H1 (cell line): ENCODE results near the gene TEX26. TPM values are rescaled to one million over a fixed set of nuclear protein-coding genes. Genes with fewer than 3 reads are reported as not detected.

Source experiments
- CTCF ChIA-PET: fragments of 300-600 bp; sonication (Branson Sonifier 250); formaldehyde crosslinking; loops from one replicate; lab custom pipeline; 2021; ENCODE audit not compliant: partially characterized antibody; lab: Charles Lee
- POLR2A ChIA-PET: fragments of 300-600 bp; sonication (Branson Sonifier 250); formaldehyde crosslinking; loops from one replicate; lab custom pipeline; 2021; ENCODE audit warnings: inconsistent platforms; ENCODE audit not compliant: partially characterized antibody; lab: Charles Lee
- DNase-seq, 2 experiments: peaks; one replicate each; pipeline versions ENCODE4 v3.0.0 to v3.0.0-alpha.2; 2010 to 2022; ENCODE audit warnings: low spot score in 2 of 2, low read depth in 1 of 2, mixed read lengths in 1 of 2
- FAIRE-seq: peaks from 2 replicates; lab custom pipeline; 2011; peaks lifted over from hg19 to GRCh38; lab: Jason Lieb, UNC
- H2AFZ ChIP-seq: 2 replicates; pipeline ENCODE4 v1.8.1; 2012; ENCODE audit warnings: low read length, inconsistent platforms
- H2AK5ac ChIP-seq: 2 replicates; pipeline ENCODE4 v1.6.1; 2013; ENCODE audit warnings: low read depth, low read length
- H2BK120ac ChIP-seq: replicated peaks from 2 replicates; pipeline ENCODE3; 2013; ENCODE audit warnings: low read depth, low read length, inconsistent platforms
- H2BK12ac ChIP-seq: 2 replicates; pipeline ENCODE4 v1.6.1; 2013; ENCODE audit warnings: low read depth, low read length
- H2BK15ac ChIP-seq: 2 replicates; pipeline ENCODE4 v1.6.1; 2013; ENCODE audit warnings: low read length
- H2BK20ac ChIP-seq: 2 replicates; pipeline ENCODE4 v1.6.1; 2013; ENCODE audit warnings: low read length
- H2BK5ac ChIP-seq: 2 replicates; pipeline ENCODE4 v1.6.1; 2013; ENCODE audit warnings: low read depth, low read length
- H3K14ac ChIP-seq: 2 replicates; pipeline ENCODE4 v1.6.1; 2013; ENCODE audit warnings: inconsistent platforms; ENCODE audit not compliant: insufficient read length
- H3K18ac ChIP-seq: 2 replicates; pipeline ENCODE4 v1.6.1; 2013; ENCODE audit warnings: low read length; ENCODE audit errors: extremely low read depth
- H3K23ac ChIP-seq: 2 replicates; pipeline ENCODE4 v1.6.1; 2013; ENCODE audit warnings: inconsistent platforms; ENCODE audit not compliant: insufficient read length
- H3K23me2 ChIP-seq: 2 replicates; pipeline ENCODE4 v1.6.1; 2013; ENCODE audit warnings: low read depth, low read length
- H3K27ac ChIP-seq: 2 replicates; pipeline ENCODE4 v1.6.1; 2011; ENCODE audit warnings: low read depth, low read length, inconsistent platforms
- H3K27me3 ChIP-seq, 4 experiments: replicated peaks in 1 of 4; 1 replicate in 1 of 4; 2 replicates in 3 of 4; pipeline versions ENCODE4 v1.6.1 to v1.8.1; 2011 to 2013; ENCODE audit warnings: low read length in 3 of 4, mild to moderate bottlenecking in 3 of 4, inconsistent platforms in 2 of 4, mixed read lengths in 2 of 4, moderate library complexity in 1 of 4; ENCODE audit not compliant: control insufficient read depth in 3 of 4, insufficient read depth in 3 of 4; ENCODE audit errors: extremely low read depth in 1 of 4
- H3K36me3 ChIP-seq, 4 experiments: 2 replicates each; pipeline versions ENCODE4 v1.6.1 to v1.8.1; 2011 to 2013; ENCODE audit warnings: mild to moderate bottlenecking in 4 of 4, low read length in 3 of 4, moderate library complexity in 2 of 4, control low read depth in 1 of 4, inconsistent platforms in 1 of 4; ENCODE audit not compliant: insufficient read depth in 4 of 4, control insufficient read depth in 2 of 4
- H3K4ac ChIP-seq: replicated peaks from 2 replicates; pipeline ENCODE3; 2013; ENCODE audit warnings: low read length, low read depth, mixed read lengths, inconsistent platforms; ENCODE audit not compliant: insufficient read length
- H3K4me1 ChIP-seq, 4 experiments: replicated peaks in 1 of 4; 1 replicate in 1 of 4; 2 replicates in 3 of 4; pipeline versions ENCODE4 v1.6.1 to v1.8.1; 2011 to 2013; ENCODE audit warnings: low read length in 3 of 4, inconsistent platforms in 2 of 4, mixed read lengths in 1 of 4; ENCODE audit not compliant: insufficient read depth in 4 of 4, control insufficient read depth in 3 of 4
- H3K4me2 ChIP-seq, 2 experiments: 2 replicates each; pipeline versions ENCODE4 v1.6.1 to v1.8.1; 2011 to 2013; ENCODE audit warnings: low read depth in 2 of 2, low read length in 2 of 2, control low read depth in 1 of 2, inconsistent platforms in 1 of 2, mild to moderate bottlenecking in 1 of 2; ENCODE audit not compliant: insufficient read depth in 1 of 2
- H3K4me3 ChIP-seq, 4 experiments: fragments of 200-600, 300-600 bp in 1 of 4; sonication (generic), shearing (Covaris generic), sonication (Bioruptor Twin) in 1 of 4; 2 replicates each; pipeline versions ENCODE4 v1.5.1 to v1.8.1; 2011 to 2016; ENCODE audit warnings: low read length in 4 of 4, low read depth in 3 of 4, control low read depth in 2 of 4, inconsistent platforms in 2 of 4, mild to moderate bottlenecking in 2 of 4, mixed read lengths in 1 of 4, moderate library complexity in 1 of 4; ENCODE audit not compliant: insufficient read depth in 2 of 4; ENCODE audit errors: extremely low read depth in 1 of 4
- H3K56ac ChIP-seq: replicated peaks from 2 replicates; pipeline ENCODE3; 2013; ENCODE audit warnings: low read depth, mild to moderate bottlenecking, mixed read lengths, low read length, inconsistent platforms; ENCODE audit not compliant: insufficient read length
- H3K79me1 ChIP-seq: 2 replicates; pipeline ENCODE4 v1.6.1; 2013; ENCODE audit warnings: low read depth, low read length, control low read depth
- H3K79me2 ChIP-seq, 2 experiments: 2 replicates each; pipeline versions ENCODE4 v1.6.1 to v1.8.1; 2012 to 2013; ENCODE audit warnings: low read length in 2 of 2, mild to moderate bottlenecking in 2 of 2, inconsistent platforms in 1 of 2; ENCODE audit not compliant: insufficient read depth in 2 of 2, control insufficient read depth in 1 of 2
- H3K9ac ChIP-seq, 4 experiments: replicated peaks in 1 of 4; 1 replicate in 1 of 4; 2 replicates in 3 of 4; pipeline versions ENCODE4 v1.6.1 to v1.8.1; 2011 to 2013; ENCODE audit warnings: low read depth in 3 of 4, low read length in 3 of 4, control low read depth in 2 of 4, mild to moderate bottlenecking in 2 of 4, moderate library complexity in 2 of 4, inconsistent platforms in 1 of 4; ENCODE audit errors: extremely low read depth in 1 of 4
- H3K9me3 ChIP-seq, 2 experiments: 2 replicates each; pipeline versions ENCODE4 v1.6.1 to v1.8.1; 2012 to 2013; ENCODE audit warnings: mild to moderate bottlenecking in 2 of 2, moderate library complexity in 2 of 2, control low read depth in 1 of 2, inconsistent platforms in 1 of 2, low read depth in 1 of 2, low read length in 1 of 2, mixed read lengths in 1 of 2; ENCODE audit not compliant: insufficient read depth in 2 of 2
- H4K20me1 ChIP-seq, 2 experiments: replicated peaks in 1 of 2; 2 replicates each; pipeline versions ENCODE3 to v1.8.1; 2011 to 2013; ENCODE audit warnings: inconsistent platforms in 2 of 2, low read length in 2 of 2, mild to moderate bottlenecking in 1 of 2; ENCODE audit not compliant: insufficient read depth in 2 of 2, control insufficient read depth in 1 of 2
- H4K5ac ChIP-seq: 2 replicates; pipeline ENCODE4 v1.6.1; 2013; ENCODE audit warnings: low read length, low read depth, mixed read lengths, inconsistent platforms; ENCODE audit not compliant: insufficient read length
- H4K8ac ChIP-seq: 2 replicates; pipeline ENCODE4 v1.8.0; 2013; ENCODE audit warnings: mild to moderate bottlenecking, moderate library complexity, low read length, inconsistent platforms; ENCODE audit not compliant: insufficient read depth; ENCODE audit errors: extremely low read depth
- H4K91ac ChIP-seq: replicated peaks from 2 replicates; pipeline ENCODE3; 2013; ENCODE audit warnings: low read length, mixed read lengths, inconsistent platforms; ENCODE audit not compliant: insufficient read length
- KDM1A ChIP-seq: fragments of 200-600, 300-600 bp; sonication (generic); IDR thresholded peaks from 2 replicates; pipeline ENCODE4 v1.7.1; 2016; ENCODE audit warnings: mild to moderate bottlenecking, low read length, borderline replicate concordance
- NRF1 ChIP-seq: IDR thresholded peaks from 2 replicates; pipeline ENCODE4 v1.6.1; 2011; ENCODE audit warnings: mild to moderate bottlenecking, low read depth, low read length, improper control_type of control experiment
- POLR2AphosphoS5 ChIP-seq: IDR thresholded peaks from 2 replicates; pipeline ENCODE4 v1.6.1; 2011; ENCODE audit warnings: low read depth, low read length
- TAF1 ChIP-seq: IDR thresholded peaks from 2 replicates; pipeline ENCODE4 v1.6.1; 2011; ENCODE audit warnings: mild to moderate bottlenecking, low read depth, low read length
- ZNF274 ChIP-seq: IDR thresholded peaks from 2 replicates; pipeline ENCODE4 v1.7.0; 2012; ENCODE audit warnings: low read length, borderline replicate concordance; ENCODE audit errors: extremely low read depth
- WGBS, 2 experiments: shearing (Covaris generic) in 1 of 2; methylation state at CpG; one replicate each; pipeline versions ENCODE4 v1.1.6 to v1.1.7; 2013 to 2015; ENCODE audit warnings: low lambda C conversion rate in 2 of 2, mixed read lengths in 2 of 2, inconsistent platforms in 1 of 2, low coverage in 1 of 2, missing lambda C conversion rate in 1 of 2; ENCODE audit not compliant: insufficient replicate concordance in 2 of 2, insufficient coverage in 1 of 2, insufficient read length in 1 of 2; ENCODE audit errors: extremely low coverage in 1 of 2, missing lambda C conversion rate in 1 of 2; 5-methylcytosine and 5-hydroxymethylcytosine counted together
- polyA plus RNA-seq, 7 experiments: library from polyadenylated mRNA; depleted of rRNA in 3 of 7; stranded (reverse) in 5 of 7; unstranded in 2 of 7; fragments of >200 nt in 5 of 7; fragments of 200-250 nt in 2 of 7; gene quantifications; 1 replicate in 5 of 7; 2 replicates in 1 of 7; 4 replicates in 1 of 7; pipeline versions ENCODE4 v1.2.1 to v1.2.3, GENCODE V29; 2011 to 2013; ENCODE audit warnings: missing spikeins in 2 of 7, mixed read lengths in 2 of 7
- total RNA-seq: library from RNA; stranded (reverse); fragmentation: NEBNext Ultra II Directional; extraction: Animal tissue kit (Norgen Biotek cat#: 25700); gene quantifications from 2 replicates; pipeline ENCODE4 v1.2.1, GENCODE V29; 2021
- TF ChIP-seq, protein P1 (sequence below): IDR thresholded peaks from 2 replicates; pipeline ENCODE4 v1.6.1; 2012; ENCODE audit warnings: inconsistent platforms

TEX26 gene
- total and polyA plus RNA-seq, 2 of the 8 experiments (the other 6 are each of a cell fraction or from before 2014, with no cell fraction given) = not detected

DNA sequence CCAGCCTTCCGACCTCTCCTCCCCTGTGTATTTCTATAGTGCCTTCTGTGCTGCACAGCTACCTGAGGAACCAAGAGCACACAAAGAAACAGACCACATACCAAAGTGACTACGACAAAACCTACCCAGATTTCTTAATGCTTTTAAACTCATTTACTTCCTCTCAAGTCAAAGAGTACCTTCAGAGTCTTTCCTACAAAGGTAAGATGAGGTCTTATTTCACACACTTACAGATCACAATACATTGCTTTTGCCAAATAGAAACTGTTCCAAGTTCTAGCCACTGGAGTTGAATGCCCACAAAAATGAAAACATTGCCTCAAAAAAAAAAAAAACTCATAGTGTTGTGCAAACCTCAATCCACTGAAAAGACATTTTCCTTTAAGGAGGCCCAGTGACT, 36.4 kb downstream of the TEX26 start:
- DNase-seq (no peak), FAIRE-seq (no peak)
- 93% methylated on average over 2 of the region's 2 CpGs; no CpG with 5 or more reads in 1 of the 2 experiments for WGBS, 2 experiments
- ChIA-PET CTCF (interaction anchor here (1.0 to 3.5 kb wide), 4 partner anchors 8 to 15 kb away, joined by 3 to 19 read pairs (median 6); no protein-coding TSS in a partner anchor), POLR2A (interaction anchor here (0.7 kb wide), 1 partner anchor 16 kb away, joined by 3 read pairs; no protein-coding TSS in a partner anchor)
- H3K9me3 ChIP-seq = peaks cover 14 to 22% of the 10 kb centered on the region in 2 experiments
- H3K14ac ChIP-seq = no peak overlapping the region
- no peaks in the 10 kb centered on the region for H3K79me2 ChIP-seq
- H3K36me3 ChIP-seq = no peaks in the 10 kb centered on the region
- no peaks in the 10 kb centered on the region for H3K27me3 ChIP-seq
- H3K23ac ChIP-seq = no peak overlapping the region
- H2BK20ac ChIP-seq = no peak overlapping the region
- H2BK12ac ChIP-seq = no peak overlapping the region
- H4K91ac ChIP-seq = no peak overlapping the region
- no peaks in the 10 kb centered on the region; the same call in 1 of the 2 replicates for H3K23me2 ChIP-seq
- H3K4me3 ChIP-seq = no peak overlapping the region
- H2AK5ac ChIP-seq = no peak overlapping the region
- no peak overlapping the region for H4K5ac ChIP-seq
- no peak overlapping the region for H2BK5ac ChIP-seq
- H4K20me1 ChIP-seq = no peaks in the 10 kb centered on the region
- H3K4ac ChIP-seq = no peak overlapping the region
- H4K8ac ChIP-seq = no peak overlapping the region
- no peak overlapping the region for H3K27ac ChIP-seq
- no peak overlapping the region for H2AFZ ChIP-seq
- no peaks in the 10 kb centered on the region for H3K79me1 ChIP-seq
- no peak overlapping the region for H3K18ac ChIP-seq
- H3K4me1 ChIP-seq = no peaks in the 10 kb centered on the region
- H2BK15ac ChIP-seq = no peak overlapping the region
- H3K4me2 ChIP-seq = no peak overlapping the region; a peak in 1 of 4 replicates
- H3K9ac ChIP-seq = no peak overlapping the region
- H3K56ac ChIP-seq = no peak overlapping the region
- H2BK120ac ChIP-seq = no peak overlapping the region
- TF ChIP-seq TAF1 = no peak
- no peak for TF ChIP-seq NRF1
- TF ChIP-seq, protein P1, sequence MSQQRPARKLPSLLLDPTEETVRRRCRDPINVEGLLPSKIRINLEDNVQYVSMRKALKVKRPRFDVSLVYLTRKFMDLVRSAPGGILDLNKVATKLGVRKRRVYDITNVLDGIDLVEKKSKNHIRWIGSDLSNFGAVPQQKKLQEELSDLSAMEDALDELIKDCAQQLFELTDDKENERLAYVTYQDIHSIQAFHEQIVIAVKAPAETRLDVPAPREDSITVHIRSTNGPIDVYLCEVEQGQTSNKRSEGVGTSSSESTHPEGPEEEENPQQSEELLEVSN = no peak
- no peak for TF ChIP-seq POLR2AphosphoS5
- no peak for TF ChIP-seq KDM1A
- TF ChIP-seq ZNF274 = no peak
